Naive B cell (primary cell): ENCODE results near the gene EPN3. TPM values are rescaled to one million over a fixed set of nuclear protein-coding genes. Genes with fewer than 3 reads are reported as not detected.
A peak's percentile ranks its signal among the peaks of the same experiment; 100 is the strongest.

Experiments
- ATAC-seq, 2 donors: fragments of 150-1000 bp; cut with Tn5 transposase; 2 replicates each; pipeline ENCODE4 v1.10.0; 2021; ENCODE audit warnings: low read depth in 2 of 2, mild to moderate bottlenecking in 2 of 2, moderate library complexity in 2 of 2
- DNase-seq: peaks from one replicate; pipeline ENCODE4 v3.0.0; 2022
- H3K27ac Mint-ChIP-seq, 6 donors: one replicate each; pipeline ENCODE4 v1.8.0; 2020 to 2022; ENCODE audit warnings: mild to moderate bottlenecking in 6 of 6, mixed read lengths in 6 of 6, moderate library complexity in 5 of 6, inconsistent platforms in 2 of 6
- H3K27me3 Mint-ChIP-seq, 3 donors: one replicate each; pipeline ENCODE4 v1.8.0; 2021 to 2022; ENCODE audit warnings: mixed read lengths in 3 of 3, mild to moderate bottlenecking in 1 of 3
- H3K36me3 Mint-ChIP-seq, 2 donors: one replicate each; pipeline ENCODE4 v1.8.0; 2020 to 2022; ENCODE audit warnings: mixed read lengths in 2 of 2, inconsistent platforms in 1 of 2, mild to moderate bottlenecking in 1 of 2
- H3K4me1 Mint-ChIP-seq, 3 donors: one replicate each; pipeline ENCODE4 v1.8.0; 2020 to 2022; ENCODE audit warnings: mixed read lengths in 3 of 3, inconsistent platforms in 1 of 3, mild to moderate bottlenecking in 1 of 3, moderate library complexity in 1 of 3
- H3K4me3 Mint-ChIP-seq, 8 donors: one replicate each; pipeline ENCODE4 v1.8.0; 2020 to 2022; ENCODE audit warnings: mild to moderate bottlenecking in 8 of 8, mixed read lengths in 8 of 8, moderate library complexity in 8 of 8, inconsistent platforms in 2 of 8
- H3K9me3 Mint-ChIP-seq, 7 donors: one replicate each; pipeline ENCODE4 v1.8.0; 2020 to 2022; ENCODE audit warnings: mixed read lengths in 7 of 7, mild to moderate bottlenecking in 5 of 7, inconsistent platforms in 2 of 7, moderate library complexity in 1 of 7
- polyA plus RNA-seq, 6 donors: library from polyadenylated mRNA; unstranded; fragments of 300-500 nt; fragmentation: Illumina TruSeq; gene quantifications; one replicate each; pipeline ENCODE4 v1.2.3, GENCODE V29; 2021; ENCODE audit warnings: low read depth in 6 of 6

The EPN3 gene
- not detected for polyA plus RNA-seq

DNA sequence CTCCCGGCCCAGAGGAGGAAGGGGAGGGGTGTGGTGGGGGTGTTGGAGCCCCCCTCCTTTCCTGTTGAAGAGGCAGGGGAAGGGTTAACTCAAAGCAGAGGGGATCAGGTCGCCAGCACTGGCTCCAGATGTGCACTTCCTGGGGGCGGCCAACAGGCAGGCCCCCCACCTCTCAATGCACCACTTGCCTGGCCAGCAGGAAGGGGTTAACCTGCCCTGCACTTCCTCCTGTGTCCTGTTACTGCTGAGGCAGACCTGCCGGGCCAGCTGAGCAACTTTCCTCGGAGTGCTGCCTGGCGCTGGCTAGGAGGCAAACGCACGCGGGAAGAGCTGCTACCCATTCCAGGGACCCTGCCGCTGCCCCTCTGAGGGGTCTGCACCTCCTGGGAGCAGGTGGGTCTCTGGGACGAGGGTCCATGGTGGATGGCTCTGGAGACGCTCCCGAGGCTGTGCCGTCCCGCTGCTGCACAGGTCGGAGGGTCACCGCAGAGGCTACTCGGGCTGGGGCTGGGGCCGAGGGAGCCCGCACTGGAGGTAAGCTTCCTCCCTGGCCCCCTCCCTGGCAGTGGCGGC, at the start of gene EPN3:
Gene EPN3 (plus strand): TSS at position 284 of the 573 bp plus-strand sequence. CDS start 3,822 bp downstream, outside the sequence.
- H3K27ac Mint-ChIP-seq, result peak within 1 kb of the TSS in 1 of 6 donors; percentile 21
- peaks cover 0 to 6% of the 10 kb centered on the region in 2 donors for H3K36me3 Mint-ChIP-seq
- H3K27me3 Mint-ChIP-seq, result peaks cover 58 to 82% (median 81%) of the 10 kb centered on the region in 3 donors
- peak within 1 kb of the TSS in 1 of 8 donors; percentile 0 for H3K4me3 Mint-ChIP-seq
- DNase-seq (no peak), ATAC-seq (no peak)
- no peaks in the 10 kb centered on the region for H3K9me3 Mint-ChIP-seq
- peaks cover 12 to 19% (median 14%) of the 10 kb centered on the region in 3 donors for H3K4me1 Mint-ChIP-seq

DNA sequence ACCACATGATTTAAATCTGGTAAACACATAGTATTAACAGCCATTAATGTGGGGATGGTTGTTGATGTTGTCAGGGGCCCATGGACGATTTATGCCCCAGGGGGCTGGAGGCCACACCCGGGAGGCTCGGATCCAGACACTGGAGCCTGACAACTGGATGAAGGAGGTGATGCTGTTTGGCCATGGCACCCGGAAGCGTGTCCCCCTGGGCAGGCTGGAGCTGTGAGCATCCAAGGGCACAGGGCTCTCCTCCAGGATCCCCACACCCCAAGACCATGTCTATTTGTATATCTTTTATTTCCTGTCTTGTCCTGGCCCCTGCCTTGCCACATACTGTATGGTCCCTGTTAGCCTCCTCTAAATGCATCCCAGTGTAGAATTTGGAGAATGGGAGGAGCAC, 49.3 kb upstream of the EPN3 start:
- no peak for DNase-seq
- Mint-ChIP-seq H3K9me3 (no peaks in the 10 kb centered on the region), H3K4me1 (peaks cover 13 to 23% (median 14%) of the 10 kb centered on the region in 3 donors), H3K27ac (peak overlapping the region in 1 of 6 donors; percentile 56), H3K4me3 (no peak overlapping the region), H3K27me3 (no peaks in the 10 kb centered on the region), H3K36me3 (peaks cover 0 to 9% of the 10 kb centered on the region in 2 donors)
- no peak for ATAC-seq

DNA sequence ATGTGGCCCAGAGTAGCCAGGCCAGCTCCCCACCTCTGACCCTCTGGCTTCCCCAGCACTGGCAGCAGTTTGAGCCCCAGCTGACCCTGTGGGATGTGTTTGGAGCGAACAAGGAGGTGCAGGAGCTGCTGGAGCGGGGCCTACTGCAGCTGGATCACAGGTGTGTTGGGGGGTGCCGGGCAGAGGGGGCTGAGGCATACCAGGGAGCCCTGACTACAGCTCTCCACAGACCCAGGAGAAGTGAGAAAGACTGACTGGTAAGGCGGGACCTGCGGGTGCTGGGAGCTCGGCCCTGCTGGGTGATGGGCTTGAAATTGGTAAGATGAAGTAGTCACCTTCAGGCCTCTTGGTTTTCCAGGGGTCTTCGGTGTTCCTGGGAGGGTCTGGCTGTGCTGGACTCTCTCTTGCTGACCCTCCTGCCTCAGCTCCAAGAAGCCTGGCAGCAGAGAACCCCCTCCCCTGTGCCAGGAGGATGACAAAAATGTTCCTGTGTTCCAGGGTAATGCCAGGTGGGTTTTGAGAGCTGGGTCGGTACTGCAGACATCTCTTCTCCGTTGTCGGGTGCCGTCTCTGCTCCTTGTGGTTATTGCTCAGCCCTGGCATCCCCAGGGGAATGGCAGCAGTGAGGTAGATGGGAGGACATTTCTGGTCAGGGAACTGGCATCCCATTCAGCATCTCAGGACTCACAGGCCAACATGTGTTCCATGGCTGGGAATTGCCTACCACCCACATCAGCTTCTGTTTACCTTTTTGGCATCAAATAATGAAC, 48.0 kb upstream of the EPN3 start:
- Mint-ChIP-seq H3K4me1 (peaks cover 8 to 17% (median 9%) of the 10 kb centered on the region in 3 donors), H3K27ac (peak overlapping the region in 3 of 6 donors; percentile 19 to 44 (median 41)), H3K36me3 (peaks cover 0 to 9% of the 10 kb centered on the region in 2 donors), H3K9me3 (no peaks in the 10 kb centered on the region), H3K27me3 (no peaks in the 10 kb centered on the region), H3K4me3 (no peak overlapping the region)
- DNase-seq (no peak), ATAC-seq (no peak)

DNA sequence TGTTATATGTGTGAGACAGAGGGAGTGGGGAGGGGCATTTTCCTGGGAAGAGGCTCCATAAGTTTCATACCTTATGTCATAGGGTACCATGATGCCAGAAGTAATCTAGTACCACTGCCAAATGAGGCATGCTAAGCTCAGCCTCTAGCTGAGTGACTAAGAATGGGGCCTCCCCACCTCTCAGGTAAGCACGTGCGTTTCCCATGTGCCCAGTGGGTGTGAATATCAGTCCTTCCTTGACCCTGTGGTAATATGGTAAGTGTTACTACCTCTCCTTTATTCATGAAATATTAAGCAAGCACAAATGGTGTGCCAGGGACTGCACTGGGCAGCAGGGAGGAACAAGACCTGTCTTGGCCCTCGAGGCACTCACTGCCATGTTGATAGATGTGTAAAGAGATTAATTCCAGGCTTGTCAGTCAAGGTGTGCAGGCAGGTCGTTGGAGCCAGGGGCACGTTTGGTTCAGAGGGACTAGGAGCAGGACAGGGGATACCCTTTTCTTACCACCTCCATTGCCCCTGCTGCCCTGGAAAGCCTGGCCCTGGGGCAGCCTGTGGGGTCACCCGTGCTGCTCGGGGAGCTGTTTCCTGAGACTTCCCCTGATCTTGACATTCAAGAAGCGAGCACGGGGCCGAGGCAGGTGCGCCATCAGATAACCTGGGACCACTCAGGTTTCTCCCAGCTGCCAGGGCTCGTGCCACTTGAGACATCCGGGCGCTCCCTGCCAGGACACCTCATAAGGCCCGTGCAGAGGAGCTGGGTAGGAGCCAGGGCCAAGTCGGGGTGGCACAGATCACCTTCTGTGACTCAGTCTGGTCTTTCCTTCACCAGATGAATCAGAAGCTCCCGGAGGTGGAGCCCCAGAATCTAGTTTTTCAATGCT, 45.1 kb upstream of the EPN3 start:
- H3K27me3 Mint-ChIP-seq, result no peaks in the 10 kb centered on the region
- ATAC-seq (no peak), DNase-seq (no peak)
- peaks cover 0 to 4% (median 0%) of the 10 kb centered on the region in 3 donors for H3K4me1 Mint-ChIP-seq
- H3K36me3 Mint-ChIP-seq, result peaks cover 0 to 9% of the 10 kb centered on the region in 2 donors
- no peak overlapping the region for H3K4me3 Mint-ChIP-seq
- H3K9me3 Mint-ChIP-seq, result no peaks in the 10 kb centered on the region
- peak overlapping the region in 2 of 6 donors; percentile 29 to 60 for H3K27ac Mint-ChIP-seq

DNA sequence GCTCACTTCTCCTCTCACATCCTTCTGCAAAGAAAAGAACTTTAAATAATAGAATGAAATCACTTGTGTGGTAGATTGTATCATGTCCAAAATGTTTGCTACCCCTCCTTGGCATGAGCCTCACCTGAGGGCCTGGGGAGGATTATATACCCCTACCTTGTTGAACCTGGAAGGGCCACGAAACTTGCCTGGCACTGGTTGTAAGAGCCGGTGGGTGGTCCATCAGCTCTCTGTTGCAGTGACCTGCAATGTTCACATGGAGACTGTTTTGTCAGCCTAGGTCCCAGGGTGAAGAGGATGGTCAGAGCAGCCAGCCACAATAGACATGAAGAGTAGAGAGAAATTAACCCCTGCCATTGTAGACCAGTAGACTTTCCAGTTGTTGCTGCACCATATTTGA, 43.7 kb upstream of the EPN3 start:
- Mint-ChIP-seq H3K36me3 (peaks cover 0 to 6% of the 10 kb centered on the region in 2 donors), H3K27me3 (no peaks in the 10 kb centered on the region), H3K27ac (peak overlapping the region in 3 of 6 donors; percentile 18 to 74 (median 57)), H3K4me3 (no peak overlapping the region), H3K4me1 (no peaks in the 10 kb centered on the region), H3K9me3 (no peaks in the 10 kb centered on the region)
- ATAC-seq (no peak), DNase-seq (no peak)

DNA sequence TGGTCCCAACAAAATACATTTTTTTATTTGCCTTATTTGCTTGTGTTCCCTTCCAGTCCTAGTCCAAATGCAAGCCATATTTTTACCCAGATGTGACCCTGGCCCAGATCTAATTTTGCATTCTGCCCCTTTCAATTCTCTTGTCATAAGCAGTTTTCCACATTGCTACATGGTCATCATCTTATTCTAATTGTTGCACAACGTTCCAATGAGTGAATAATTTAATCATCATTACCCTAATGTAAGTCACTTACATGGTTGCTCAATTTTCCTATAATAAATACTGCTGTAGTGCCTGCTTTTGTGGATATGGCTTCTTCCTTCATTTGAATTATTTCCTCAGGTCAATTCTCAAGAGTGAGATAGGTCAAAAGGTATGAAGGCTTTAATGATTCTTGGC, 41.0 kb upstream of the EPN3 start:
- ATAC-seq (no peak), DNase-seq (no peak)
- H3K27ac Mint-ChIP-seq, result no peak overlapping the region
- H3K27me3 Mint-ChIP-seq, result no peaks in the 10 kb centered on the region
- no peaks in the 10 kb centered on the region for H3K4me1 Mint-ChIP-seq
- H3K36me3 Mint-ChIP-seq, result no peaks in the 10 kb centered on the region
- H3K4me3 Mint-ChIP-seq, result no peak overlapping the region
- H3K9me3 Mint-ChIP-seq, result no peaks in the 10 kb centered on the region

DNA sequence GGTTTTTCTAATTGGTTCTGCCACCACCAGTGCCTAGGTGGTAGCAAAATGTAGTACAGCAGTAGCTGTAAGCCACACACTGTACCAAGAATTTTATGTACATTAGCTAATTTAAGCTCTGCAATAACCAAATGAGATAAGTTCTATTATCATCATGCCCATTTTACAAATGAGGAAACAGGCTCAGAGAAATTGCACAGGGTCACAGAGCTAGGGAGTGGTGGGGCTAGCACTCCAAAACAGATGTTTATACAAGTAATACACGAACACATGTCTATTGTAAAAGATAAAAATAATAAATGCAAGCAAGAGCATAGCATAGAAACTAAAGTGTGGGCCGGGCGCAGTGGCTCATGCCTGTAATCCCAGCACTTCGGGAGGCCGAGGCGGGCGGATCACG, 40.3 kb upstream of the EPN3 start:
- ATAC-seq, result no peak
- no peak overlapping the region for H3K4me3 Mint-ChIP-seq
- no peaks in the 10 kb centered on the region for H3K27me3 Mint-ChIP-seq
- H3K4me1 Mint-ChIP-seq, result no peaks in the 10 kb centered on the region
- H3K36me3 Mint-ChIP-seq, result no peaks in the 10 kb centered on the region
- H3K9me3 Mint-ChIP-seq, result no peaks in the 10 kb centered on the region
- no peak for DNase-seq
- H3K27ac Mint-ChIP-seq, result no peak overlapping the region

DNA sequence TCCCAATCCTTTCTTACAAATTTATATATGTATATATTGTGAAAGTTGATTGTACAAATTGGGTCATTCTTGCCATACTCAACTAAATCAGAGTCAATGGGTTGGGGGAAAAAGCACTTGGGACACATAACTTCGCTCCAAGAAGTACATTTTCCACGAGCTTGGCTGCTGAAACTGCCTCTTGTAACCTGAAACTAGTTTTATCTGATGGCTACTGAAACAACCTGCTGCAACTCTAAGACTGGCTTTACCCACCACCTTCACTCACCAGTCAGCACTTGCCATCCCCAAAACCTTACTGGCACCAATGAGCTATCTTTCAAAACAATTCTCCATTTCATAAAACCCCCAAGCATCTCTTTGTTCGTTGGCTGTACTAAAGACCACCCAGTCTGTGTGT, 38.8 kb upstream of the EPN3 start:
- H3K4me3 Mint-ChIP-seq, result no peak overlapping the region
- no peaks in the 10 kb centered on the region for H3K27me3 Mint-ChIP-seq
- DNase-seq (no peak), ATAC-seq (no peak)
- H3K4me1 Mint-ChIP-seq, result no peaks in the 10 kb centered on the region
- H3K36me3 Mint-ChIP-seq, result no peaks in the 10 kb centered on the region
- H3K9me3 Mint-ChIP-seq, result no peaks in the 10 kb centered on the region
- no peak overlapping the region for H3K27ac Mint-ChIP-seq

DNA sequence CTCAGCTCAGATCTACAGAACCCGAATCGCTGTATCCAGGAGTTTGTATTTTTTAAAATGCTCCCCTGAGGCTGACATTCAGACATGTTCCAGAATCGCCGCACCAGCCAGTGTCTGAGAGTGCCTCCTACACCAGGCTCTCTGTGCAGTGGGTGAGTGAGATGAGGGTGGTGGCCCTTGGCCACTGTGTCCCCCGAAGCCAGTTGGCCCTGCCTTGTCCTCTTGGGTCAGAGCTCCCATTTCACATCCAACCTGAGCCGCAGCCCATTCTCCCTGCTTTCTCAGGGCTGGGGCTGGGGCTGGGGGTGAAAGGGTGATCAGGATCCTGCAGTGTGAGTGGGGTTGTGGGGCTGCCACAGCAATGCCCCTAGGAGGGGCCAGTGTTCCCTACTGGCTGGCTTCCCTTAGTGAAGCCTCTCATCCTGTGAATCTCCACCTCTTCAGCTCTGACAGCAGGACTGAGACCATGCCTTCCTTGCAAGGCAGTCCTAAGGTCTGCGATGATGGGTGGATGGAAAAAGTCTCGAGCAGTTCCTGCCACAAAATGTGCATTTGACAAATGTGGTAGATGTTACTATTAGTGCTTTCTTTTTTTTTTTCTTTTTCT, 37.2 kb upstream of the EPN3 start:
- H3K36me3 Mint-ChIP-seq, result no peaks in the 10 kb centered on the region
- H3K4me1 Mint-ChIP-seq, result no peaks in the 10 kb centered on the region
- no peak for DNase-seq
- H3K27me3 Mint-ChIP-seq, result no peaks in the 10 kb centered on the region
- H3K9me3 Mint-ChIP-seq, result no peaks in the 10 kb centered on the region
- H3K27ac Mint-ChIP-seq, result no peak overlapping the region
- no peak overlapping the region for H3K4me3 Mint-ChIP-seq
- no peak for ATAC-seq

DNA sequence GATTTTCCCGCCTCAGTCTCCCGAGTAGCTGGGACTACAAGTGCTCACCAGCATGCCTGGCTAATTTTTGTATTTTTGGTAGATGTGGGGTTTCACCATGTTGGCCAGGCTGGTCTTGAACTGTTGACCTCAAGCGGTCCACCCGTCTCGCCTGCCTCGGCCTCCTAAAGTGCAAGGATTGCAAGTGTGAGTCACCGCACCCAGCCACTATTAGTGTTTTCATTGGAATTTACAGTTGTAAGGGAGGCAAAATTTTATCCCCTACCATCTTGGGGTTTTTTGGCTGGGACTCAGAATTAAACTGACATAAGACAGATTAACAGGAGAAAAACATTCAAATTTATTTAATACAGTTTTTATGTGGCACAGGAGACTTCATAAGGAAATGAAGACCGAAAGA, 36.6 kb upstream of the EPN3 start:
- Mint-ChIP-seq H3K27ac (peak overlapping the region in 1 of 6 donors; percentile 54), H3K27me3 (no peaks in the 10 kb centered on the region), H3K9me3 (no peaks in the 10 kb centered on the region), H3K4me1 (no peaks in the 10 kb centered on the region), H3K4me3 (no peak overlapping the region), H3K36me3 (no peaks in the 10 kb centered on the region)
- ATAC-seq (no peak), DNase-seq (no peak)

DNA sequence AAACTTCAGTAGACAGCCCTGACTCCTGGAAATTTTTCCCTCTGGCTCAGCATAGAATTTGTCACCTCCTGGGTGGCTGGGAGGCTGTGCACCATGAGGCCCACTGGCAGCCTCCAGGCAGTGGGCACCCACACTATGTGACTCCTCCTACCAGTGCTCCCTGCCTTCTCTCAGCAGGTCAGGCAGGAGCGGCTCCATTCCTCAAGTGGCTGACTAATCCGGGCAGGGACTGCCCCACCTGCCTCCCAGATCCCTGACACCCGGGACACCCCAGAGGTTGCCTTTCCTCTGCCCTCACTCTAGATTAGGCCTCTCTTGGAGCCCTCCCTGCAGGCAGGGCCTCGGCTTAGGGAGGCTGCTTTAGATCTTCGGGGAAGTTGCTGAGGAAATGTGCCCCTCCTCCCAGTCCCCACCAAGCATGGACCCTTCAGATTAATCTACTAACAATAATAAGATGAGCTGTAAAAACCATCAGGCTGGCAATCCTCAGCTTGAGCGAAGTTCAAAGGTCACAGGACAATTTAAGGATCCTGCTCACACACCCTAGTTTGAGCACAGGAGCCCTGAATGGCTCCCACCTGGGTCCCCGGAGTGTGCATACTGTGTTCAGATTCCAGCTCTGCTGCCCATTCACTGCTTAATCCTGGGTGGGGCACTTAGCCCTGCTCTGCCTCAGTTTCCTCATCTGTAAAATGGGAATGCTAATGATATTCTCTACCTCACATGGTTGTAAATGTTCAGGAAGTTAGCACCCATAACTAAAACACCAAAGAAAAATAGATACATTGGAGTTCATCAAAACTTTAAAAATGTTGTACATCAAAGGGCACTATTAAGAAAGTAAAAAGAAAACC, 34.3 kb upstream of the EPN3 start:
- H3K27ac Mint-ChIP-seq, result no peak overlapping the region
- no peak overlapping the region for H3K4me3 Mint-ChIP-seq
- H3K27me3 Mint-ChIP-seq, result peaks cover 0 to 4% (median 0%) of the 10 kb centered on the region in 3 donors
- no peaks in the 10 kb centered on the region for H3K36me3 Mint-ChIP-seq
- no peak for DNase-seq
- no peak for ATAC-seq
- no peaks in the 10 kb centered on the region for H3K9me3 Mint-ChIP-seq
- no peaks in the 10 kb centered on the region for H3K4me1 Mint-ChIP-seq

DNA sequence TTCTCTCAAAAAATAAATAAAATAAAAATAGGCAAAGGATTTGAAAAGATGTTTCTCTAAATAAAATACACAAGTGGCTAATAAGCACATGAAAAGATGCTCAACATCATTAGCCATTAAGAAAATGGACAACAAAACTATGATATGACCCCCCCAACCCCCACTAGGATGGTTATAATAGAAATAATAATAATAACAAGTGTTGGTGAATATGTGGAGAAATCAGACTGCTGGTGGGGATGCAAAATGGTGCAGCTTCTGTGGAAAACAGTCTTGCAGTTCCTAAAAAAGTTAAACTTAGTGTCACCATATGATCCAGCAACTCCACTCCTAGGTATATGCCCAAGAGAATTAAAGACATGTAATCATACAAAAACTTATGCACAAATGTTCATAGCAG, 33.3 kb upstream of the EPN3 start:
- Mint-ChIP-seq H3K27me3 (peaks cover 0 to 4% (median 0%) of the 10 kb centered on the region in 3 donors), H3K4me3 (no peak overlapping the region), H3K36me3 (no peaks in the 10 kb centered on the region), H3K27ac (no peak overlapping the region), H3K4me1 (no peaks in the 10 kb centered on the region), H3K9me3 (no peaks in the 10 kb centered on the region)
- ATAC-seq (no peak), DNase-seq (no peak)
